GM23248 (cell line): ENCODE measurements around the gene SHC1. TPM values are rescaled to one million over a fixed set of nuclear protein-coding genes. Genes with fewer than 3 reads are reported as not detected.

Experiments
- DNase-seq: peaks from one replicate; pipeline ENCODE4 v3.0.0-alpha.2; 2015
- H2AFZ ChIP-seq: fragments of 200-600 bp; sonication (generic); 2 replicates; pipeline ENCODE4 v1.6.1; 2016; ENCODE audit warnings: antibody characterized with exemption
- H3F3A ChIP-seq: fragments of 200-600 bp; sonication (generic); 2 replicates; pipeline ENCODE4 v1.6.1; 2016; ENCODE audit warnings: mild to moderate bottlenecking, antibody characterized with exemption, mixed run types; ENCODE audit not compliant: insufficient read depth
- H3K27ac ChIP-seq: fragments of 200-600 bp; sonication (generic); 2 replicates; pipeline ENCODE4 v1.5.1; 2016; ENCODE audit warnings: mild to moderate bottlenecking
- H3K27me3 ChIP-seq: fragments of 200-600 bp; sonication (generic); replicated peaks from 2 replicates; pipeline ENCODE4 v1.6.1; 2016; ENCODE audit warnings: mild to moderate bottlenecking; ENCODE audit not compliant: insufficient read depth
- H3K36me3 ChIP-seq: fragments of 200-600 bp; sonication (generic); 2 replicates; pipeline ENCODE4 v1.6.1; 2016; ENCODE audit warnings: low read depth, mild to moderate bottlenecking
- H3K4me1 ChIP-seq: fragments of 200-600 bp; sonication (generic); 2 replicates; pipeline ENCODE4 v1.6.1; 2016; ENCODE audit warnings: mild to moderate bottlenecking; ENCODE audit not compliant: insufficient read depth
- H3K4me2 ChIP-seq: fragments of 200-600 bp; sonication (generic); one replicate; pipeline ENCODE4 v1.6.1; 2016; ENCODE audit warnings: mild to moderate bottlenecking; ENCODE audit not compliant: unreplicated experiment
- H3K4me3 ChIP-seq: fragments of 200-600 bp; sonication (generic); 2 replicates; pipeline ENCODE4 v1.5.1; 2016; ENCODE audit warnings: mild to moderate bottlenecking
- H3K79me2 ChIP-seq: fragments of 200-600 bp; sonication (generic); 2 replicates; pipeline ENCODE4 v1.6.1; 2016; ENCODE audit warnings: mild to moderate bottlenecking; ENCODE audit not compliant: insufficient read depth
- H3K9ac ChIP-seq: fragments of 200-600 bp; sonication (generic); 2 replicates; pipeline ENCODE4 v1.6.1; 2016; ENCODE audit warnings: mild to moderate bottlenecking
- H3K9me2 ChIP-seq: fragments of 200-600 bp; sonication (generic); 2 replicates; pipeline ENCODE4 v1.6.1; 2016; ENCODE audit warnings: mixed run types, mild to moderate bottlenecking, moderate library complexity; ENCODE audit not compliant: insufficient read depth
- H3K9me3 ChIP-seq: fragments of 200-600 bp; sonication (generic); one replicate; pipeline ENCODE4 v1.6.1; 2017; ENCODE audit warnings: low read depth
- H4K20me1 ChIP-seq: fragments of 200-600 bp; sonication (generic); 2 replicates; pipeline ENCODE4 v1.6.0; 2016; ENCODE audit not compliant: insufficient read depth
- EZH2 ChIP-seq: fragments of 200-600 bp; sonication (generic); IDR thresholded peaks from 2 replicates; pipeline ENCODE4 v1.6.1; 2018; ENCODE audit warnings: antibody characterized with exemption, mild to moderate bottlenecking; ENCODE audit not compliant: insufficient read depth, poor library complexity, severe bottlenecking
- EZH2phosphoT487 ChIP-seq: fragments of 200-600 bp; sonication (generic); IDR thresholded peaks from 2 replicates; pipeline ENCODE4 v1.6.1; 2018; ENCODE audit warnings: antibody characterized with exemption, moderate library complexity, mild to moderate bottlenecking, low read depth; ENCODE audit not compliant: insufficient read depth
- WGBS, 2 experiments: methylation state at CpG; one replicate each; pipeline ENCODE4 v1.1.6; 2015 to 2017; ENCODE audit warnings: low lambda C conversion rate in 2 of 2, low coverage in 1 of 2; ENCODE audit errors: missing lambda C conversion rate in 2 of 2; 5-methylcytosine and 5-hydroxymethylcytosine counted together
- in situ Hi-C: fragments of 300-500 bp; cut with MboI; formaldehyde crosslinking; loops from 2 replicates; pipeline ENCODE4 v1.15.0; 2020
- polyA plus RNA-seq: library from polyadenylated mRNA; unstranded; fragments of >200 nt; fragmentation: Nextera tagmentation; extraction: Ambion mirVana; gene quantifications from 2 replicates; pipeline ENCODE4 v1.2.1, GENCODE V29; 2016
- total RNA-seq: library from RNA; depleted of rRNA; stranded (reverse); fragments of >200 nt; shearing (Covaris generic); gene quantifications from 2 replicates; pipeline ENCODE4 v1.2.3, GENCODE V29; 2014

Gene SHC1
- total and polyA plus RNA-seq, 2 experiments from 2014 or later, result 278 to 319 TPM

- Histone ChIP-seq H3K9ac (no peak overlapping the region), H3K4me2 (no peak overlapping the region), H3K36me3 (no peaks in the 10 kb centered on the region), H3K9me3 (no peaks in the 10 kb centered on the region), H3K27ac (no peak overlapping the region), H3K9me2 (no peaks in the 10 kb centered on the region), H3K4me1 (peaks cover 33% of the 10 kb centered on the region), H3F3A (peaks cover 16% of the 10 kb centered on the region), H3K79me2 (peaks cover 29% of the 10 kb centered on the region; the same call in 1 of the 2 replicates), H3K4me3 (no peak overlapping the region), H2AFZ (no peak overlapping the region), H4K20me1 (no peaks in the 10 kb centered on the region), H3K27me3 (no peaks in the 10 kb centered on the region)
- WGBS, 2 experiments, result 59 to 60% methylated on average over 2 of the region's 2 CpGs
- DNase-seq, result no peak
- TF ChIP-seq EZH2phosphoT487 (no peak), EZH2 (no peak)
- in situ Hi-C loops, result no loop called here
These were observed 12.5 kb downstream of the SHC1 start for GRCh38 chr1:154958036-154958435.

- Histone ChIP-seq H3K27me3 (no peaks in the 10 kb centered on the region), H2AFZ (no peak overlapping the region), H3K4me2 (peak overlapping the region; percentile 96), H3K9ac (no peak overlapping the region), H3K4me3 (no peak overlapping the region), H3K36me3 (no peaks in the 10 kb centered on the region), H3F3A (peaks cover 10% of the 10 kb centered on the region), H3K9me3 (no peaks in the 10 kb centered on the region), H4K20me1 (no peaks in the 10 kb centered on the region), H3K9me2 (no peaks in the 10 kb centered on the region), H3K4me1 (peaks cover 28% of the 10 kb centered on the region), H3K79me2 (peaks cover 29% of the 10 kb centered on the region; the same call in 1 of the 2 replicates), H3K27ac (no peak overlapping the region)
- TF ChIP-seq EZH2phosphoT487 (no peak), EZH2 (no peak)
- DNase-seq, result no peak
- in situ Hi-C loops, result no loop called here
- 25 to 27% methylated on average over 9 of the region's 9 CpGs for WGBS, 2 experiments
These were observed 13.4 kb downstream of the SHC1 start for GRCh38 chr1:154957091-154957657.

- Histone ChIP-seq H3K36me3 (no peaks in the 10 kb centered on the region), H3F3A (peaks cover 9% of the 10 kb centered on the region), H3K9me2 (no peaks in the 10 kb centered on the region), H3K4me3 (peak overlapping the region; percentile 93), H4K20me1 (no peaks in the 10 kb centered on the region), H3K27me3 (no peaks in the 10 kb centered on the region), H2AFZ (peak overlapping the region; percentile 87), H3K9me3 (no peaks in the 10 kb centered on the region), H3K9ac (peak overlapping the region; percentile 86), H3K4me1 (peaks cover 28% of the 10 kb centered on the region), H3K79me2 (peaks cover 29% of the 10 kb centered on the region; the same call in 1 of the 2 replicates), H3K4me2 (peak overlapping the region; percentile 96), H3K27ac (peak overlapping the region; percentile 91; the same call in 1 of the 2 replicates)
- 5 to 7% methylated on average over 6 of the region's 6 CpGs for WGBS, 2 experiments
- in situ Hi-C loops, result no loop called here
- peak; percentile 34 for DNase-seq
- TF ChIP-seq EZH2 (no peak), EZH2phosphoT487 (no peak)
These were observed 14.0 kb downstream of the SHC1 start for GRCh38 chr1:154956544-154956941.

GRCh38 chr1:154955718-154956543 lies 14.6 kb downstream of the SHC1 start, which contains the start of gene PBXIP1:
TSS of gene PBXIP1 (minus strand) at chr1:154956099. CDS start at chr1:154953721, 2,378 bp downstream.
- Histone ChIP-seq H3K27ac (peak within 1 kb of the TSS; percentile 91), H2AFZ (peak within 1 kb of the TSS; percentile 87), H3K9ac (peak within 1 kb of the TSS; percentile 86), H3K9me2 (no peaks in the 10 kb centered on the region), H3K36me3 (no peaks in the 10 kb centered on the region), H3K27me3 (no peaks in the 10 kb centered on the region), H3K9me3 (no peaks in the 10 kb centered on the region), H3K4me3 (peak within 1 kb of the TSS; percentile 93), H4K20me1 (no peaks in the 10 kb centered on the region), H3K79me2 (peaks cover 26% of the 10 kb centered on the region; the same call in 1 of the 2 replicates), H3F3A (peaks cover 9% of the 10 kb centered on the region), H3K4me2 (peak within 1 kb of the TSS; percentile 96), H3K4me1 (peaks cover 28% of the 10 kb centered on the region)
- DNase-seq, result peak; percentile 91
- in situ Hi-C loops, result no loop called here
- 1% methylated on average over 18 of the region's 18 CpGs for WGBS, 2 experiments
- TF ChIP-seq EZH2phosphoT487 (no peak), EZH2 (no peak)
